MM.1S (cell line): ENCODE data around the gene SLFN12.

ENCODE experiments used
- CTCF ChIP-seq: fragments of 300-600 bp; sonication (generic); IDR thresholded peaks from 2 replicates; pipeline ENCODE4 v1.5.1; 2016; ENCODE audit warnings: antibody characterized with exemption, low read length, mixed read lengths
- EZH2phosphoT487 ChIP-seq: fragments of 300-600 bp; sonication (generic); IDR thresholded peaks from 2 replicates; pipeline ENCODE4 v1.6.1; 2018; ENCODE audit warnings: antibody characterized with exemption, low read length

- TF ChIP-seq CTCF (no peak), EZH2phosphoT487 (no peak)
Observed at GRCh38 chr17:35477248-35477647, 44.9 kb upstream of the SLFN12 start.
